Stimulated activated CD8-positive, alpha-beta memory T cell treated with anti-CD3 and anti-CD28 coated beads, Interleukin-12 subunit alpha, Interleukin-12 subunit beta, amount 100 ng/mL, for 24 hours (primary cell): ENCODE results near the gene CFAP251.

ENCODE experiments used
- DNase-seq: peaks from one replicate; pipeline ENCODE4 v3.0.0-alpha.2; 2020; ENCODE audit errors: extremely low read depth

Gene CFAP251

GRCh38 chr12:122003651-122004611 lies 85.5 kb downstream of the CFAP251 start:
- no peak for DNase-seq

GRCh38 chr12:122004633-122005071 lies 86.3 kb downstream of the CFAP251 start:
- no peak for DNase-seq

GRCh38 chr12:122005252-122005776 lies 86.9 kb downstream of the CFAP251 start:
- no peak for DNase-seq

GRCh38 chr12:122006186-122006926 lies 88.0 kb downstream of the CFAP251 start:
- DNase-seq, result no peak

GRCh38 chr12:122009741-122010140 lies 91.3 kb downstream of the CFAP251 start:
- DNase-seq, result no peak

- DNase-seq, result no peak
Observed at GRCh38 chr12:122012184-122012583, 93.8 kb downstream of the CFAP251 start.

- DNase-seq, result no peak
Observed at GRCh38 chr12:122013136-122013535, 94.7 kb downstream of the CFAP251 start.

- DNase-seq, result no peak
Observed at GRCh38 chr12:122013791-122014590, 95.6 kb downstream of the CFAP251 start.

GRCh38 chr12:122014781-122015180 lies 96.4 kb downstream of the CFAP251 start:
- DNase-seq, result no peak

GRCh38 chr12:122018457-122018856 lies 100.1 kb downstream of the CFAP251 start:
- no peak for DNase-seq

GRCh38 chr12:122018937-122019336 lies 100.5 kb downstream of the CFAP251 start:
- no peak for DNase-seq

- no peak for DNase-seq
Observed at GRCh38 chr12:122020795-122021192, 102.4 kb downstream of the CFAP251 start.

GRCh38 chr12:122021193-122021821 lies 102.9 kb downstream of the CFAP251 start:
- no peak for DNase-seq

- no peak for DNase-seq
Observed at GRCh38 chr12:122021822-122022392, 103.5 kb downstream of the CFAP251 start, which contains the start of gene BCL7A. TSS of gene BCL7A (plus strand) at chr12:122021884. CDS start at chr12:122022092, 208 bp downstream.

- no peak for DNase-seq
Observed at GRCh38 chr12:122022393-122023338, 104.3 kb downstream of the CFAP251 start.

- DNase-seq, result no peak
Observed at GRCh38 chr12:122023339-122024131, 105.1 kb downstream of the CFAP251 start.

- DNase-seq, result no peak
Observed at GRCh38 chr12:122024132-122024785, 105.9 kb downstream of the CFAP251 start.

GRCh38 chr12:122026706-122027333 lies 108.4 kb downstream of the CFAP251 start:
- DNase-seq, result no peak
